DND-41 (cell line): Measurements from ENCODE around the gene BICC1.

Experiments
- EZH2 ChIP-seq: IDR thresholded peaks from 3 replicates; pipeline ENCODE4 v1.6.1; 2012; ENCODE audit warnings: borderline replicate concordance, low read depth, mild to moderate bottlenecking, moderate library complexity, low read length, inconsistent platforms; ENCODE audit not compliant: severe bottlenecking
- TF ChIP-seq, protein P1 (sequence below): IDR thresholded peaks from 2 replicates; pipeline ENCODE4 v1.5.1; 2012; ENCODE audit warnings: borderline replicate concordance, low read length, moderate library complexity, mild to moderate bottlenecking; ENCODE audit not compliant: poor library complexity, severe bottlenecking; ENCODE audit errors: extremely low read depth

DNA sequence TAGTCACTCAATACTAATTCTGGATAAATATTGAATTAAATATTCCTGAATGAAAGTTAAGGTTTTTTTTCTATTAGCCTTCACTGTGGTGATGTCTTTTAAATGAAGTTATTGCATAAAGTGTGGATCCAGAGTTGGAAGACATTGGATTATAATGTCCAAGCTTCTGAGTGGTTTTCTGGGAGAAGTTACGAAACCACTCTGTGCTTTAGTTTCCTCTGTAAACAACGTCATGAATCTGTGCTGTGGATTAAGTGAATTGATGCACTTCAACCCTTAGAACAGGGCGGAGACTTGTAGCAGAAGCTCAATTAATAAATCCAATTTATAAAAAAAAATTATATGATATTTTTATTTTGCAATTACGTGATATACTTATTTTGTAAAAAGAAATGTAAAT is 271.7 kb downstream of the BICC1 start:
- TF ChIP-seq, protein P1, sequence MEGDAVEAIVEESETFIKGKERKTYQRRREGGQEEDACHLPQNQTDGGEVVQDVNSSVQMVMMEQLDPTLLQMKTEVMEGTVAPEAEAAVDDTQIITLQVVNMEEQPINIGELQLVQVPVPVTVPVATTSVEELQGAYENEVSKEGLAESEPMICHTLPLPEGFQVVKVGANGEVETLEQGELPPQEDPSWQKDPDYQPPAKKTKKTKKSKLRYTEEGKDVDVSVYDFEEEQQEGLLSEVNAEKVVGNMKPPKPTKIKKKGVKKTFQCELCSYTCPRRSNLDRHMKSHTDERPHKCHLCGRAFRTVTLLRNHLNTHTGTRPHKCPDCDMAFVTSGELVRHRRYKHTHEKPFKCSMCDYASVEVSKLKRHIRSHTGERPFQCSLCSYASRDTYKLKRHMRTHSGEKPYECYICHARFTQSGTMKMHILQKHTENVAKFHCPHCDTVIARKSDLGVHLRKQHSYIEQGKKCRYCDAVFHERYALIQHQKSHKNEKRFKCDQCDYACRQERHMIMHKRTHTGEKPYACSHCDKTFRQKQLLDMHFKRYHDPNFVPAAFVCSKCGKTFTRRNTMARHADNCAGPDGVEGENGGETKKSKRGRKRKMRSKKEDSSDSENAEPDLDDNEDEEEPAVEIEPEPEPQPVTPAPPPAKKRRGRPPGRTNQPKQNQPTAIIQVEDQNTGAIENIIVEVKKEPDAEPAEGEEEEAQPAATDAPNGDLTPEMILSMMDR = no peak
- TF ChIP-seq EZH2 = no peak
